Activated naive CD8-positive, alpha-beta T cell treated with anti-CD3 and anti-CD28 coated beads, Interleukin-2, amount 50 U/mL, for 24 hours (primary cell): ENCODE data around the gene ZNF8.
"Not testable (repeated sequence)": the region's sequence is repeated elsewhere in the genome, so short reads cannot be mapped to it uniquely, and the experiment has no call there.

ENCODE experiments used
- ATAC-seq: fragments of 150-1000 bp; cut with Tn5 transposase; one replicate; pipeline ENCODE4 v1.10.0; 2021
- DNase-seq: peaks from one replicate; pipeline ENCODE4 v3.0.0; 2021
- H3K27ac Mint-ChIP-seq: one replicate; pipeline ENCODE4 v1.8.0; 2021; ENCODE audit warnings: mild to moderate bottlenecking, mixed read lengths
- H3K27me3 Mint-ChIP-seq: one replicate; pipeline ENCODE4 v1.8.0; 2021; ENCODE audit warnings: mixed read lengths
- H3K36me3 Mint-ChIP-seq: one replicate; pipeline ENCODE4 v1.8.0; 2021; ENCODE audit warnings: low read depth, mixed read lengths
- H3K4me1 Mint-ChIP-seq: one replicate; pipeline ENCODE4 v1.8.0; 2021; ENCODE audit warnings: mixed read lengths
- H3K4me3 Mint-ChIP-seq: one replicate; pipeline ENCODE4 v1.8.0; 2021; ENCODE audit warnings: mild to moderate bottlenecking, moderate library complexity, mixed read lengths
- H3K9me3 Mint-ChIP-seq: one replicate; pipeline ENCODE4 v1.8.0; 2021; ENCODE audit warnings: mixed read lengths

Gene ZNF8

GRCh38 chr19:58277748-58278540 is 811 bp upstream of the ZNF8 start:
- H3K4me3 Mint-ChIP-seq: peak overlapping the region; percentile 96
- ATAC-seq: no peak
- no peak for DNase-seq
- peaks cover 67% of the 10 kb centered on the region for H3K36me3 Mint-ChIP-seq
- H3K27ac Mint-ChIP-seq: peak overlapping the region; percentile 95
- H3K27me3 Mint-ChIP-seq: no peaks in the 10 kb centered on the region
- H3K4me1 Mint-ChIP-seq: peaks cover 40% of the 10 kb centered on the region
- peaks cover 22% of the 10 kb centered on the region for H3K9me3 Mint-ChIP-seq

- Mint-ChIP-seq H3K27me3 (no peaks in the 10 kb centered on the region), H3K4me3 (peak overlapping the region; percentile 96), H3K27ac (peak overlapping the region; percentile 95), H3K4me1 (peaks cover 42% of the 10 kb centered on the region), H3K9me3 (peaks cover 19% of the 10 kb centered on the region), H3K36me3 (peaks cover 68% of the 10 kb centered on the region)
- DNase-seq (peak; percentile 68), ATAC-seq (no peak)
Observed at GRCh38 chr19:58279042-58279924, 528 bp downstream of the ZNF8 start.

GRCh38 chr19:58279925-58280316 is 1.2 kb downstream of the ZNF8 start:
- H3K4me1 Mint-ChIP-seq: peaks cover 42% of the 10 kb centered on the region
- H3K4me3 Mint-ChIP-seq: peak overlapping the region; percentile 96
- peaks cover 14% of the 10 kb centered on the region for H3K9me3 Mint-ChIP-seq
- H3K27ac Mint-ChIP-seq: peak overlapping the region; percentile 78
- H3K36me3 Mint-ChIP-seq: peaks cover 67% of the 10 kb centered on the region
- no peak for ATAC-seq
- no peaks in the 10 kb centered on the region for H3K27me3 Mint-ChIP-seq
- no peak for DNase-seq

GRCh38 chr19:58284199-58284598 is 5.4 kb downstream of the ZNF8 start:
- Mint-ChIP-seq H3K27me3 (no peaks in the 10 kb centered on the region), H3K36me3 (peaks cover 79% of the 10 kb centered on the region)
- no peak for ATAC-seq

GRCh38 chr19:58291943-58292342 is 13.2 kb downstream of the ZNF8 start:
- Mint-ChIP-seq H3K27ac (no peak overlapping the region), H3K9me3 (peaks cover 38% of the 10 kb centered on the region), H3K4me1 (no peaks in the 10 kb centered on the region), H3K4me3 (no peak overlapping the region), H3K36me3 (peaks cover 95% of the 10 kb centered on the region), H3K27me3 (no peaks in the 10 kb centered on the region)
- no peak for DNase-seq
- ATAC-seq: no peak

More at GRCh38 chr19:58284199-58284598, 5.4 kb downstream of the ZNF8 start:
- H3K9me3 Mint-ChIP-seq: peaks cover 3% of the 10 kb centered on the region
- H3K27ac Mint-ChIP-seq: no peak overlapping the region
- no peak overlapping the region for H3K4me3 Mint-ChIP-seq
- DNase-seq: no peak
- H3K4me1 Mint-ChIP-seq: peaks cover 27% of the 10 kb centered on the region

- Mint-ChIP-seq H3K4me1 (no peaks in the 10 kb centered on the region), H3K27ac (no peak overlapping the region), H3K36me3 (peaks cover 86% of the 10 kb centered on the region), H3K4me3 (no peak overlapping the region), H3K9me3 (peaks cover 38% of the 10 kb centered on the region), H3K27me3 (no peaks in the 10 kb centered on the region)
- ATAC-seq (no peak), DNase-seq (no peak)
Observed at GRCh38 chr19:58294743-58295374, 16.1 kb downstream of the ZNF8 start.

GRCh38 chr19:58296104-58296503 is 17.3 kb downstream of the ZNF8 start:
- Mint-ChIP-seq H3K27me3 (no peaks in the 10 kb centered on the region), H3K4me3 (no peak overlapping the region), H3K27ac (no peak overlapping the region), H3K36me3 (peaks cover 89% of the 10 kb centered on the region), H3K9me3 (peaks cover 37% of the 10 kb centered on the region), H3K4me1 (no peaks in the 10 kb centered on the region)
- DNase-seq: no peak
- ATAC-seq: no peak

- H3K27ac Mint-ChIP-seq: no peak overlapping the region
- H3K36me3 Mint-ChIP-seq: peaks cover 65% of the 10 kb centered on the region
- H3K27me3 Mint-ChIP-seq: no peaks in the 10 kb centered on the region
- no peak for DNase-seq
- H3K9me3 Mint-ChIP-seq: no peaks in the 10 kb centered on the region
- ATAC-seq: no peak
- H3K4me3 Mint-ChIP-seq: no peak overlapping the region
- H3K4me1 Mint-ChIP-seq: peaks cover 12% of the 10 kb centered on the region
Observed at GRCh38 chr19:58300620-58301019, 21.9 kb downstream of the ZNF8 start.

GRCh38 chr19:58304255-58304654 is 25.5 kb downstream of the ZNF8 start:
- ATAC-seq: no peak
- H3K4me1 Mint-ChIP-seq: peaks cover 45% of the 10 kb centered on the region

GRCh38 chr19:58304748-58305064 is 26.0 kb downstream of the ZNF8 start:
- Mint-ChIP-seq H3K9me3 (no peaks in the 10 kb centered on the region), H3K4me3 (peak overlapping the region; percentile 99), H3K27ac (peak overlapping the region; percentile 99), H3K36me3 (peaks cover 73% of the 10 kb centered on the region), H3K27me3 (no peaks in the 10 kb centered on the region), H3K4me1 (peaks cover 48% of the 10 kb centered on the region)
- peak; percentile 3 for ATAC-seq
- no peak for DNase-seq

More at GRCh38 chr19:58304255-58304654, 25.5 kb downstream of the ZNF8 start:
- no peak for DNase-seq
- peak overlapping the region; percentile 99 for H3K4me3 Mint-ChIP-seq
- no peaks in the 10 kb centered on the region for H3K9me3 Mint-ChIP-seq
- H3K27ac Mint-ChIP-seq: peak overlapping the region; percentile 99
- no peaks in the 10 kb centered on the region for H3K27me3 Mint-ChIP-seq
- peaks cover 70% of the 10 kb centered on the region for H3K36me3 Mint-ChIP-seq

GRCh38 chr19:58305065-58305931 is 26.5 kb downstream of the ZNF8 start, which contains the start of gene ERVK3-1:
Gene ERVK3-1 (plus strand): TSS chr19:58305377. CDS start chr19:58312169, 6,792 bp downstream.
- Mint-ChIP-seq H3K27me3 (no peaks in the 10 kb centered on the region), H3K9me3 (no peaks in the 10 kb centered on the region), H3K36me3 (peaks cover 73% of the 10 kb centered on the region), H3K4me1 (peaks cover 48% of the 10 kb centered on the region), H3K27ac (peak within 1 kb of the TSS; percentile 99), H3K4me3 (peak within 1 kb of the TSS; percentile 99)
- ATAC-seq: peak; percentile 98
- DNase-seq: peak; percentile 93

GRCh38 chr19:58305932-58306323 is 27.2 kb downstream of the ZNF8 start:
- peak overlapping the region; percentile 99 for H3K4me3 Mint-ChIP-seq
- peak overlapping the region; percentile 99 for H3K27ac Mint-ChIP-seq
- H3K4me1 Mint-ChIP-seq: peaks cover 48% of the 10 kb centered on the region
- ATAC-seq (no peak), DNase-seq (no peak)
- H3K36me3 Mint-ChIP-seq: peaks cover 73% of the 10 kb centered on the region
- H3K9me3 Mint-ChIP-seq: no peaks in the 10 kb centered on the region
- H3K27me3 Mint-ChIP-seq: no peaks in the 10 kb centered on the region

GRCh38 chr19:58307736-58308135 is 29.0 kb downstream of the ZNF8 start:
- no peaks in the 10 kb centered on the region for H3K27me3 Mint-ChIP-seq
- DNase-seq (no peak), ATAC-seq (no peak)
- H3K9me3 Mint-ChIP-seq: no peaks in the 10 kb centered on the region
- peaks cover 48% of the 10 kb centered on the region for H3K4me1 Mint-ChIP-seq
- H3K27ac Mint-ChIP-seq: no peak overlapping the region
- peaks cover 76% of the 10 kb centered on the region for H3K36me3 Mint-ChIP-seq
- H3K4me3 Mint-ChIP-seq: no peak overlapping the region

GRCh38 chr19:58310685-58311084 is 31.9 kb downstream of the ZNF8 start:
- H3K36me3 Mint-ChIP-seq: peaks cover 91% of the 10 kb centered on the region
- not testable (repeated sequence) for ATAC-seq, H3K9me3 Mint-ChIP-seq, H3K27me3 Mint-ChIP-seq, H3K27ac Mint-ChIP-seq, H3K4me3 Mint-ChIP-seq
- peak; percentile 12 for DNase-seq
- peaks cover 36% of the 10 kb centered on the region for H3K4me1 Mint-ChIP-seq
